Measurements from ENCODE around the gene SUPT7L.

GRCh38 chr2:27651056-27651455 lies 12.4 kb downstream of the SUPT7L start:
- TF ChIP-seq POLR2A (IDR thresholded peaks at IDR 0.05): no peak
- TF ChIP-seq CTCF (IDR thresholded peaks at IDR 0.05 in 8 of 11, conservative IDR thresholded peaks at IDR 0.05 in 3 of 11): no peak
- TF ChIP-seq POLR2AphosphoS5 (IDR thresholded peaks at IDR 0.05): no peak

Data from spleen (tissue), 7 donors.